CD14-positive monocyte (primary cell): ENCODE measurements around the gene SUGCT. TPM values are rescaled to one million over a fixed set of nuclear protein-coding genes. Genes with fewer than 3 reads are reported as not detected.
A peak's percentile ranks its signal among the peaks of the same experiment; 100 is the strongest.
"Not testable (repeated sequence)": the region's sequence is repeated elsewhere in the genome, so short reads cannot be mapped to it uniquely, and the experiment has no call there.

Source experiments
- DNase-seq, 3 donors: peaks; one replicate each; pipeline ENCODE4 v3.0.0-alpha.2; 2011 to 2022
- H2AFZ ChIP-seq: 2 replicates; pipeline ENCODE4 v1.6.0; 2012; ENCODE audit warnings: mild to moderate bottlenecking, low read depth, low read length, inconsistent platforms; ENCODE audit not compliant: insufficient read depth, poor library complexity, severe bottlenecking
- H3K27ac ChIP-seq, 2 donors: 1 replicate in 1 of 2; 2 replicates in 1 of 2; pipeline ENCODE4 v1.5.1; 2012 to 2013; ENCODE audit warnings: low read length in 2 of 2, control low read depth in 1 of 2, inconsistent platforms in 1 of 2, low read depth in 1 of 2, mild to moderate bottlenecking in 1 of 2
- H3K27me3 ChIP-seq, 2 donors: one replicate each; pipeline versions ENCODE4 v1.6.0 to v1.6.1; 2011 to 2013; ENCODE audit warnings: low read length in 2 of 2; ENCODE audit not compliant: control insufficient read depth in 2 of 2, insufficient read depth in 2 of 2
- H3K36me3 ChIP-seq, 2 donors: replicated peaks in 1 of 2; 1 replicate in 1 of 2; 2 replicates in 1 of 2; pipeline versions ENCODE4 v1.5.1 to v1.6.1; 2012 to 2013; ENCODE audit warnings: low read length in 2 of 2, control low read depth in 1 of 2, inconsistent platforms in 1 of 2, mild to moderate bottlenecking in 1 of 2; ENCODE audit not compliant: insufficient read depth in 2 of 2, control insufficient read depth in 1 of 2
- H3K4me1 ChIP-seq, 2 donors: 1 replicate in 1 of 2; 2 replicates in 1 of 2; pipeline versions ENCODE4 v1.5.1 to v1.6.1; 2012 to 2013; ENCODE audit warnings: low read length in 2 of 2, control low read depth in 1 of 2, inconsistent platforms in 1 of 2, mild to moderate bottlenecking in 1 of 2, moderate library complexity in 1 of 2; ENCODE audit not compliant: insufficient read depth in 2 of 2, control insufficient read depth in 1 of 2
- H3K4me2 ChIP-seq: replicated peaks from 2 replicates; pipeline ENCODE3; 2012; ENCODE audit warnings: low read length, moderate library complexity, mild to moderate bottlenecking; ENCODE audit not compliant: poor library complexity, severe bottlenecking; ENCODE audit errors: extremely low read depth
- H3K4me3 ChIP-seq, 3 experiments: fragments of 200-600 bp in 1 of 3; sonication (generic) in 1 of 3; replicated peaks in 1 of 3; 1 replicate in 2 of 3; 2 replicates in 1 of 3; pipeline ENCODE4 v1.5.1; 2011 to 2013; ENCODE audit warnings: low read length in 3 of 3, mild to moderate bottlenecking in 3 of 3, control low read depth in 2 of 3, low read depth in 2 of 3, inconsistent platforms in 1 of 3, moderate library complexity in 1 of 3
- H3K79me2 ChIP-seq: 2 replicates; pipeline ENCODE4 v1.6.0; 2012; ENCODE audit warnings: mild to moderate bottlenecking, control low read depth, inconsistent platforms, low read length, moderate library complexity; ENCODE audit not compliant: insufficient read depth
- H3K9ac ChIP-seq: 2 replicates; pipeline ENCODE4 v1.6.0; 2017; ENCODE audit warnings: low read length, mild to moderate bottlenecking; ENCODE audit not compliant: insufficient read depth, poor library complexity, severe bottlenecking
- H3K9me3 ChIP-seq, 2 donors: replicated peaks in 1 of 2; 1 replicate in 1 of 2; 2 replicates in 1 of 2; pipeline versions ENCODE4 v1.5.1 to v1.6.1; 2012 to 2013; ENCODE audit warnings: low read length in 2 of 2, control low read depth in 1 of 2; ENCODE audit not compliant: control insufficient read depth in 1 of 2, insufficient read depth in 1 of 2
- H4K20me1 ChIP-seq: 2 replicates; pipeline ENCODE4 v1.6.0; 2012; ENCODE audit warnings: mild to moderate bottlenecking, low read length, control low read depth, moderate library complexity; ENCODE audit not compliant: insufficient read depth
- H3K27ac Mint-ChIP-seq, 7 donors: one replicate each; pipeline ENCODE4 v1.8.0; 2020; ENCODE audit warnings: mild to moderate bottlenecking in 7 of 7, mixed read lengths in 7 of 7, moderate library complexity in 6 of 7, inconsistent platforms in 2 of 7
- H3K27me3 Mint-ChIP-seq, 3 donors: one replicate each; pipeline ENCODE4 v1.8.0; 2021 to 2022; ENCODE audit warnings: low read depth in 3 of 3, mild to moderate bottlenecking in 3 of 3, mixed read lengths in 3 of 3, moderate library complexity in 3 of 3, inconsistent platforms in 1 of 3
- H3K36me3 Mint-ChIP-seq, 2 donors: one replicate each; pipeline ENCODE4 v1.8.0; 2020; ENCODE audit warnings: mixed read lengths in 2 of 2, inconsistent platforms in 1 of 2, mild to moderate bottlenecking in 1 of 2
- H3K4me1 Mint-ChIP-seq: one replicate; pipeline ENCODE4 v1.8.0; 2020; ENCODE audit warnings: mild to moderate bottlenecking, mixed read lengths
- H3K4me3 Mint-ChIP-seq, 2 donors: one replicate each; pipeline ENCODE4 v1.8.0; 2020; ENCODE audit warnings: mild to moderate bottlenecking in 2 of 2, mixed read lengths in 2 of 2, moderate library complexity in 1 of 2
- H3K9me3 Mint-ChIP-seq, 7 donors: one replicate each; pipeline ENCODE4 v1.8.0; 2020 to 2022; ENCODE audit warnings: mixed read lengths in 7 of 7, mild to moderate bottlenecking in 6 of 7, moderate library complexity in 6 of 7, inconsistent platforms in 2 of 7
- CTCF ChIP-seq: fragments of 200-600 bp; IDR thresholded peaks from one replicate; pipeline ENCODE4 v1.8.0; 2022; ENCODE audit warnings: antibody characterized with exemption, mild to moderate bottlenecking
- WGBS: methylation state at CpG from one replicate; pipeline ENCODE4 v1.1.5; 2013; ENCODE audit warnings: missing lambda C conversion rate; ENCODE audit not compliant: insufficient coverage; 5-methylcytosine and 5-hydroxymethylcytosine counted together
- intact Hi-C, 2 donors: fragments of 100-400 bp; cut with micrococcal nuclease; formaldehyde crosslinking; loops; one replicate each; pipeline versions ENCODE4 v1.15.0 to v1.15.1; 2023
- polyA plus RNA-seq, 3 donors: library from polyadenylated mRNA; depleted of rRNA in 1 of 3; unstranded in 2 of 3; stranded (reverse) in 1 of 3; fragments of 300-500 nt in 2 of 3; fragments of >200 nt in 1 of 3; fragmentation: Illumina TruSeq in 2 of 3; gene quantifications; 1 replicate in 2 of 3; 2 replicates in 1 of 3; pipeline ENCODE4 v1.2.3, GENCODE V29; 2012 to 2021

Gene SUGCT
- polyA plus RNA-seq, 3 donors: not detected

DNA sequence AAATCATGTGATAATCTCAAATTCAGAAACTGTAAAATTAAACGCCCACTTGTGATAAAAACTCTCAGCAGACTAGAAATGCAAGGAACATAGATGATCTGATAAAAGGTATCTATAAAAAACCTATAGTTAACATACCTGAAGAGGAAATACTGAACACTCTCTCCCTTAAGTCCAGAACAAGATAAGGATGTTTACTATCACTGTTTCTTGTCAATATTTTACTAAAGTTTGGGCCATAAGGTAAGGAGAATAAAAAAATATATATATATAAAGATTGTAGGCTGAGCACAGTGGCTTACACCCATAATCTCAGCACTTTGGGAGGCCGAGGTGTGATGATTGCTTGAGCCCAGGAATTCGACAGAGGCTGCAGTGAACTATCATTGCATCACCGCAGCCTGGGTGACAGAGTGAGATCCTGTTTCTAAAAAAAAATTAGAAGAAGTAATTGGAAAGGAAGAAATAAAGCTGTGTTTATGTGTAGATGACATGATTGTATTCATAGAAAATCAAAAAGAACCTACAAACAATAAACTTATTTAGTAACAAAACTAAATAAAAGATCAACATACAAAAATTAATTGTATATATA lies 28.8 kb upstream of the SUGCT start:
- intact Hi-C loops: no loop called here
- Histone ChIP-seq H4K20me1 (no peaks in the 10 kb centered on the region), H3K4me3 (no peak overlapping the region), H3K79me2 (no peaks in the 10 kb centered on the region), H3K27ac (no peak overlapping the region), H3K36me3 (peaks cover 0 to 5% of the 10 kb centered on the region in 2 donors), H3K27me3 (no peaks in the 10 kb centered on the region), H2AFZ (no peak overlapping the region), H3K9me3 (no peaks in the 10 kb centered on the region), H3K4me1 (peaks cover 0 to 4% of the 10 kb centered on the region in 2 donors), H3K4me2 (no peak overlapping the region), H3K9ac (no peak overlapping the region)
- Mint-ChIP-seq H3K9me3 (peaks cover 0 to 2% (median 0%) of the 10 kb centered on the region in 7 donors), H3K36me3 (peaks cover 0 to 2% of the 10 kb centered on the region in 2 donors), H3K4me1 (peaks cover 6% of the 10 kb centered on the region), H3K4me3 (no peak overlapping the region), H3K27me3 (peaks cover 0 to 3% (median 0%) of the 10 kb centered on the region in 3 donors), H3K27ac (no peak overlapping the region)
- TF ChIP-seq CTCF: no peak
- WGBS: 0% methylated on average over 1 of the region's 4 CpGs
- peak in 2 of 3 donors; percentile 5 to 6 for DNase-seq

DNA sequence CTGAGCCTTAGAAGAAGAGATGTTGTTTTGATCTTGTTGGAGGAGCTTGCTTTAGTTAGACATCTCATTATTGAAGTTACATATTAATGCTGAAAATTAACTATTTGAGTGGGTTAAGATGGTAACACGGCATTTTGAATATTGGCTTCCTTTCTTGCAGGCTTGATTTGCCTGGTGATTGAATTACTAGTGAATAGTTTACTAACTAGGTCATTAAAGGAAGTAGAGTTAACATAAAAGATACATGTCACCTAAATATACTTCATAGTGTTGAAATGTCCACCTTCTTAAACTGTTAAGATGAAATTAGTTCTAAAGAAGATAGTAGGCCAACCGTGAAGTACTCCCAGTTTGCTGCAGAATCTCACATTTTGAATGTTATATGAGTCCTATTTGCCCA lies 18.9 kb upstream of the SUGCT start:
- Histone ChIP-seq H2AFZ (no peak overlapping the region), H3K4me1 (no peaks in the 10 kb centered on the region), H3K36me3 (no peaks in the 10 kb centered on the region), H3K9ac (no peak overlapping the region), H3K4me2 (no peak overlapping the region), H3K79me2 (no peaks in the 10 kb centered on the region), H3K9me3 (no peaks in the 10 kb centered on the region), H3K27me3 (no peaks in the 10 kb centered on the region), H4K20me1 (no peaks in the 10 kb centered on the region), H3K27ac (no peak overlapping the region), H3K4me3 (no peak overlapping the region)
- Mint-ChIP-seq H3K27me3 (peaks cover 0 to 1% (median 0%) of the 10 kb centered on the region in 3 donors), H3K27ac (no peak overlapping the region), H3K9me3 (peaks cover 0 to 3% (median 1%) of the 10 kb centered on the region in 7 donors), H3K4me1 (peaks cover 3% of the 10 kb centered on the region), H3K36me3 (no peaks in the 10 kb centered on the region), H3K4me3 (no peak overlapping the region)
- TF ChIP-seq CTCF: no peak
- intact Hi-C loops: no loop called here
- no CpG with 5 or more reads among the region's 2 CpGs for WGBS
- no peak for DNase-seq

GRCh38 chr7:40117199-40117598 lies 17.6 kb upstream of the SUGCT start:
- H3K27me3 Mint-ChIP-seq, H3K27ac ChIP-seq, H3K27me3 ChIP-seq, H3K9ac ChIP-seq, intact Hi-C loops, H3K4me3 ChIP-seq, H3K36me3 Mint-ChIP-seq, H3K4me3 Mint-ChIP-seq, H3K4me1 Mint-ChIP-seq, H3K79me2 ChIP-seq, DNase-seq, H3K4me1 ChIP-seq, H3K36me3 ChIP-seq, H3K4me2 ChIP-seq, H4K20me1 ChIP-seq, H3K9me3 ChIP-seq, H3K9me3 Mint-ChIP-seq, H2AFZ ChIP-seq: not testable (repeated sequence)
- WGBS: 100% methylated on average over 1 of the region's 9 CpGs
- H3K27ac Mint-ChIP-seq: peak overlapping the region in 1 of 7 donors; percentile 1
